ENCODE measurements around the gene SP9. TPM values are rescaled to one million over a fixed set of nuclear protein-coding genes. Genes with fewer than 3 reads are reported as not detected.

SP9 gene
- total and polyA plus RNA-seq, 12 donors = 0.09 TPM; not detected in 11

- H3K27me3 ChIP-seq = peaks cover 64 to 100% (median 99%) of the 10 kb centered on the region in 7 donors
Observed at GRCh38 chr2:174338147-174338605, 3.4 kb downstream of the SP9 start.

GRCh38 chr2:174338671-174339560 is 4.2 kb downstream of the SP9 start:
- Histone ChIP-seq H3K4me1 (peaks cover 26 to 85% (median 56%) of the 10 kb centered on the region in 9 donors), H3K4me3 (no peak overlapping the region), H3K9me3 (no peaks in the 10 kb centered on the region), H3K27me3 (peaks cover 64 to 100% (median 99%) of the 10 kb centered on the region in 7 donors), H3K27ac (no peak overlapping the region), H3K36me3 (peaks cover 0 to 17% (median 0%) of the 10 kb centered on the region in 9 donors)
- ATAC-seq = no peak
- TF ChIP-seq, protein P1, sequence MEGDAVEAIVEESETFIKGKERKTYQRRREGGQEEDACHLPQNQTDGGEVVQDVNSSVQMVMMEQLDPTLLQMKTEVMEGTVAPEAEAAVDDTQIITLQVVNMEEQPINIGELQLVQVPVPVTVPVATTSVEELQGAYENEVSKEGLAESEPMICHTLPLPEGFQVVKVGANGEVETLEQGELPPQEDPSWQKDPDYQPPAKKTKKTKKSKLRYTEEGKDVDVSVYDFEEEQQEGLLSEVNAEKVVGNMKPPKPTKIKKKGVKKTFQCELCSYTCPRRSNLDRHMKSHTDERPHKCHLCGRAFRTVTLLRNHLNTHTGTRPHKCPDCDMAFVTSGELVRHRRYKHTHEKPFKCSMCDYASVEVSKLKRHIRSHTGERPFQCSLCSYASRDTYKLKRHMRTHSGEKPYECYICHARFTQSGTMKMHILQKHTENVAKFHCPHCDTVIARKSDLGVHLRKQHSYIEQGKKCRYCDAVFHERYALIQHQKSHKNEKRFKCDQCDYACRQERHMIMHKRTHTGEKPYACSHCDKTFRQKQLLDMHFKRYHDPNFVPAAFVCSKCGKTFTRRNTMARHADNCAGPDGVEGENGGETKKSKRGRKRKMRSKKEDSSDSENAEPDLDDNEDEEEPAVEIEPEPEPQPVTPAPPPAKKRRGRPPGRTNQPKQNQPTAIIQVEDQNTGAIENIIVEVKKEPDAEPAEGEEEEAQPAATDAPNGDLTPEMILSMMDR (IDR thresholded peaks at IDR 0.05) = peak in 1 of 9 donors; percentile 5
- no peak for DNase-seq
- WGBS, 2 donors = 7 to 15% methylated on average over 17 of the region's 17 CpGs
- intact Hi-C loops (cut with DNase I) = loop anchor here in 2 of 10 donors (10.0 kb wide), 2 partner anchors 94 to 764 kb away; partner anchors contain the start of gene OLA1 (in 1 of the 2)

More at GRCh38 chr2:174338147-174338605, 3.4 kb downstream of the SP9 start:
- Histone ChIP-seq H3K27ac (no peak overlapping the region), H3K9me3 (no peaks in the 10 kb centered on the region), H3K36me3 (peaks cover 0 to 17% (median 0%) of the 10 kb centered on the region in 9 donors), H3K4me1 (peaks cover 26 to 85% (median 64%) of the 10 kb centered on the region in 9 donors), H3K4me3 (no peak overlapping the region)
- 11 to 16% methylated on average over 7 of the region's 7 CpGs for WGBS, 2 donors
- intact Hi-C loops (cut with DNase I) = loop anchor here in 2 of 10 donors (10.0 kb wide), 2 partner anchors 93 to 763 kb away; partner anchors contain the start of gene OLA1 (in 1 of the 2)
- DNase-seq = no peak
- TF ChIP-seq, protein P1 (IDR thresholded peaks at IDR 0.05) = no peak
- no peak for ATAC-seq

- peaks cover 25 to 80% (median 51%) of the 10 kb centered on the region in 9 donors for H3K4me1 ChIP-seq
- ATAC-seq = no peak
- H3K27me3 ChIP-seq = peaks cover 60 to 100% (median 99%) of the 10 kb centered on the region in 7 donors
- intact Hi-C loops (cut with DNase I) = loop anchor here (5.0 to 10.0 kb wide), 9 partner anchors 95 to 937 kb away; partner anchors contain the start of gene OLA1 (in 1 of the 10)
- H3K4me3 ChIP-seq = peak overlapping the region in 1 of 10 donors; percentile 38
- no peak for DNase-seq
- H3K9me3 ChIP-seq = no peaks in the 10 kb centered on the region
- TF ChIP-seq, protein P1 (IDR thresholded peaks at IDR 0.05) = peak in 1 of 9 donors; percentile 9
- H3K36me3 ChIP-seq = peaks cover 0 to 17% (median 0%) of the 10 kb centered on the region in 9 donors
- H3K27ac ChIP-seq = no peak overlapping the region
- WGBS, 2 donors = 5 to 9% methylated on average over 37 of the region's 37 CpGs
Observed at GRCh38 chr2:174339561-174340399, 5.0 kb downstream of the SP9 start.

All from heart right ventricle (tissue), 16 donors.